Spinal cord (tissue), 10 donors: ENCODE measurements around the gene DAGLB. TPM values are rescaled to one million over a fixed set of nuclear protein-coding genes. Genes with fewer than 3 reads are reported as not detected.

ENCODE experiments used
- DNase-seq, 6 donors: peaks; one replicate each; pipeline versions ENCODE4 v3.0.0 to v3.0.0-alpha.2; 2013 to 2015; ENCODE audit warnings: low spot score in 6 of 6, low read depth in 4 of 6
- H3K27ac ChIP-seq: one replicate; pipeline ENCODE4 v1.5.1; 2013; ENCODE audit warnings: low read depth, low read length, control low read depth
- H3K27me3 ChIP-seq: one replicate; pipeline ENCODE4 v1.6.1; 2013; ENCODE audit warnings: low read length; ENCODE audit not compliant: control insufficient read depth, insufficient read depth
- H3K36me3 ChIP-seq: one replicate; pipeline ENCODE4 v1.6.1; 2013; ENCODE audit warnings: low read length; ENCODE audit not compliant: control insufficient read depth, insufficient read depth
- H3K4me1 ChIP-seq: one replicate; pipeline ENCODE4 v1.6.1; 2013; ENCODE audit warnings: low read length; ENCODE audit not compliant: control insufficient read depth, insufficient read depth
- H3K4me3 ChIP-seq: one replicate; pipeline ENCODE4 v1.5.1; 2013; ENCODE audit warnings: low read depth, low read length, control low read depth
- H3K9me3 ChIP-seq: one replicate; pipeline ENCODE4 v1.6.1; 2013; ENCODE audit warnings: low read length; ENCODE audit not compliant: control insufficient read depth, insufficient read depth
- WGBS: methylation state at CpG from one replicate; pipeline ENCODE4 v1.1.5; 2013; ENCODE audit warnings: missing lambda C conversion rate; ENCODE audit not compliant: insufficient coverage; 5-methylcytosine and 5-hydroxymethylcytosine counted together
- polyA plus RNA-seq, 2 donors: library from polyadenylated mRNA; unstranded; fragments of 120-200 nt; gene quantifications; one replicate each; pipeline ENCODE4 v1.2.1, GENCODE V29; 2013; ENCODE audit not compliant: insufficient read length in 2 of 2
- total RNA-seq, 2 donors: library from RNA; depleted of rRNA in 1 of 2; stranded (reverse); fragments of 120-200 nt in 1 of 2; fragments of >200 nt in 1 of 2; gene quantifications; one replicate each; pipeline versions ENCODE4 v1.2.3 to v1.2.4, GENCODE V29; 2013 to 2014
- donor health status: healthy.

The DAGLB gene
- total and polyA plus RNA-seq, 4 donors = 16.4 to 21.9 (median 17.3) TPM

GRCh38 chr7:6436385-6436685, 11.4 kb downstream of the DAGLB start:
- Histone ChIP-seq H3K27me3 (no peaks in the 10 kb centered on the region), H3K36me3 (peaks cover 24% of the 10 kb centered on the region), H3K4me3 (no peak overlapping the region), H3K9me3 (no peaks in the 10 kb centered on the region), H3K27ac (no peak overlapping the region), H3K4me1 (peaks cover 5% of the 10 kb centered on the region)
- 54% methylated on average over 9 of the region's 10 CpGs for WGBS
- DNase-seq = no peak

- no peaks in the 10 kb centered on the region for H3K9me3 ChIP-seq
- H3K4me3 ChIP-seq = no peak overlapping the region
- DNase-seq = peak; percentile 44 to 88 (median 58)
- peaks cover 5% of the 10 kb centered on the region for H3K4me1 ChIP-seq
- no peak overlapping the region for H3K27ac ChIP-seq
- peaks cover 29% of the 10 kb centered on the region for H3K36me3 ChIP-seq
- 33% methylated on average over 15 of the region's 27 CpGs for WGBS
- H3K27me3 ChIP-seq = no peaks in the 10 kb centered on the region
Observed at GRCh38 chr7:6435486-6436384, 12.0 kb downstream of the DAGLB start.

- peaks cover 37% of the 10 kb centered on the region for H3K36me3 ChIP-seq
- H3K27me3 ChIP-seq = no peaks in the 10 kb centered on the region
- 96% methylated on average over 12 of the region's 17 CpGs for WGBS
- H3K9me3 ChIP-seq = no peaks in the 10 kb centered on the region
- H3K4me3 ChIP-seq = no peak overlapping the region
- H3K27ac ChIP-seq = no peak overlapping the region
- peaks cover 5% of the 10 kb centered on the region for H3K4me1 ChIP-seq
- no peak for DNase-seq
Observed at GRCh38 chr7:6433784-6434615, 13.8 kb downstream of the DAGLB start.

GRCh38 chr7:6432781-6433180, 15.0 kb downstream of the DAGLB start:
- no peaks in the 10 kb centered on the region for H3K9me3 ChIP-seq
- no peak overlapping the region for H3K27ac ChIP-seq
- H3K4me3 ChIP-seq = no peak overlapping the region
- peaks cover 48% of the 10 kb centered on the region for H3K36me3 ChIP-seq
- H3K4me1 ChIP-seq = peaks cover 5% of the 10 kb centered on the region
- H3K27me3 ChIP-seq = no peaks in the 10 kb centered on the region
- WGBS = 87% methylated on average over 3 of the region's 6 CpGs
- no peak for DNase-seq

GRCh38 chr7:6430974-6431373, 16.8 kb downstream of the DAGLB start:
- no peaks in the 10 kb centered on the region for H3K27me3 ChIP-seq
- H3K4me1 ChIP-seq = peaks cover 5% of the 10 kb centered on the region
- DNase-seq = no peak
- H3K27ac ChIP-seq = no peak overlapping the region
- 91% methylated on average over 12 of the region's 12 CpGs for WGBS
- H3K4me3 ChIP-seq = no peak overlapping the region
- no peaks in the 10 kb centered on the region for H3K9me3 ChIP-seq
- peaks cover 60% of the 10 kb centered on the region for H3K36me3 ChIP-seq

GRCh38 chr7:6430271-6430940, 17.3 kb downstream of the DAGLB start:
- Histone ChIP-seq H3K36me3 (peaks cover 65% of the 10 kb centered on the region), H3K9me3 (no peaks in the 10 kb centered on the region), H3K4me3 (no peak overlapping the region), H3K27me3 (no peaks in the 10 kb centered on the region), H3K4me1 (peaks cover 2% of the 10 kb centered on the region), H3K27ac (no peak overlapping the region)
- no peak for DNase-seq
- 100% methylated on average over 4 of the region's 10 CpGs for WGBS

GRCh38 chr7:6425948-6426347, 21.8 kb downstream of the DAGLB start:
- H3K9me3 ChIP-seq = no peaks in the 10 kb centered on the region
- DNase-seq = no peak
- no peaks in the 10 kb centered on the region for H3K27me3 ChIP-seq
- no peaks in the 10 kb centered on the region for H3K4me1 ChIP-seq
- WGBS = 85% methylated on average over 15 of the region's 15 CpGs
- H3K4me3 ChIP-seq = no peak overlapping the region
- no peak overlapping the region for H3K27ac ChIP-seq
- H3K36me3 ChIP-seq = peaks cover 78% of the 10 kb centered on the region

GRCh38 chr7:6423942-6424701, 23.6 kb downstream of the DAGLB start:
- H3K27ac ChIP-seq = peak overlapping the region; percentile 1
- peaks cover 82% of the 10 kb centered on the region for H3K36me3 ChIP-seq
- no peaks in the 10 kb centered on the region for H3K9me3 ChIP-seq
- WGBS = 91% methylated on average over 16 of the region's 18 CpGs
- no peaks in the 10 kb centered on the region for H3K4me1 ChIP-seq
- no peak for DNase-seq
- H3K27me3 ChIP-seq = no peaks in the 10 kb centered on the region
- no peak overlapping the region for H3K4me3 ChIP-seq
